Stomach (tissue), 19 donors: Measurements from ENCODE around the gene ZBTB45. TPM values are rescaled to one million over a fixed set of nuclear protein-coding genes. Genes with fewer than 3 reads are reported as not detected.

Source experiments
- DNase-seq, 2 donors: peaks; one replicate each; pipeline versions ENCODE4 v3.0.0 to v3.0.0-alpha.2; 2013 to 2019
- H3K27ac ChIP-seq, 5 donors: fragments of 200-600 bp in 4 of 5; sonication (generic) in 4 of 5; one replicate each; pipeline ENCODE4 v1.5.1; 2013 to 2019; ENCODE audit warnings: mild to moderate bottlenecking in 1 of 5, moderate library complexity in 1 of 5
- H3K27me3 ChIP-seq, 3 donors: fragments of 200-600 bp; sonication (generic); one replicate each; pipeline ENCODE4 v1.5.1; 2017 to 2019; ENCODE audit warnings: mixed run types in 1 of 3
- H3K36me3 ChIP-seq, 4 donors: fragments of 200-600 bp; sonication (generic); 1 replicate in 3 of 4; 2 replicates in 1 of 4; pipeline ENCODE4 v1.5.1; 2016 to 2019
- H3K4me1 ChIP-seq, 4 donors: fragments of 200-600 bp; sonication (generic); one replicate each; pipeline ENCODE4 v1.5.1; 2016 to 2019
- H3K4me3 ChIP-seq, 4 donors: fragments of 200-600 bp; sonication (generic) in 3 of 4; one replicate each; pipeline ENCODE4 v1.5.1; 2016 to 2019; ENCODE audit warnings: mild to moderate bottlenecking in 1 of 4
- H3K9me3 ChIP-seq, 4 donors: fragments of 200-600 bp; sonication (generic); one replicate each; pipeline ENCODE4 v1.5.1; 2016 to 2019
- CTCF ChIP-seq, 7 experiments: fragments of 450-650 bp in 4 of 7; fragments of 200-600 bp in 3 of 7; sonication (generic) in 3 of 7; IDR thresholded peaks; one replicate each; pipeline ENCODE4 v1.5.1; 2016 to 2019; ENCODE audit warnings: antibody characterized with exemption in 7 of 7, control low read depth in 2 of 7, mild to moderate bottlenecking in 1 of 7
- EP300 ChIP-seq: sonication (generic); formaldehyde crosslinking; IDR thresholded peaks from one replicate; pipeline ENCODE4 v1.6.1; 2017; ENCODE audit warnings: antibody characterized with exemption
- POLR2A ChIP-seq, 4 donors: fragments of 450-650 bp; IDR thresholded peaks; one replicate each; pipeline ENCODE4 v1.6.1; 2016; ENCODE audit warnings: antibody characterized with exemption in 4 of 4, control low read depth in 2 of 4, mild to moderate bottlenecking in 1 of 4, moderate library complexity in 1 of 4
- POLR2AphosphoS5 ChIP-seq, 3 donors: sonication (generic); formaldehyde crosslinking; IDR thresholded peaks; one replicate each; pipeline ENCODE4 v1.6.1; 2016; ENCODE audit warnings: antibody characterized with exemption in 3 of 3
- WGBS, 5 donors: extraction: QIAGEN DNeasy Blood & Tissue Kit in 3 of 5; methylation state at CpG; one replicate each; pipeline versions ENCODE4 v1.1.5 to v1.1.7; 2013 to 2018; 5-methylcytosine and 5-hydroxymethylcytosine counted together
- intact Hi-C: fragments of 100-400 bp; cut with DNase I; formaldehyde crosslinking; loops from one replicate; pipeline ENCODE4 v1.15.1; 2023; ENCODE audit warnings: low total_unique reads
- long read RNA-seq, 10 donors: transcript quantifications; one replicate each; lab custom pipeline, GENCODE V29; 2026
- polyA plus RNA-seq, 3 donors: library from polyadenylated mRNA; stranded (reverse); fragments of 200-250 nt; gene quantifications; one replicate each; pipeline ENCODE4 v1.2.3, GENCODE V29; 2013
- total RNA-seq, 5 donors: library from RNA; depleted of rRNA; stranded (reverse); fragments of >200 nt; gene quantifications; one replicate each; pipeline versions ENCODE4 v1.1.0 to v1.2.3, GENCODE V29; 2014 to 2016
- donor health status: healthy with polysubstance abuse.
- donor health status: Bipolar disorder and iron deficiency.
- donor health status: healthy.

ZBTB45 gene
- total RNA-seq (10 to 100 TPM in 3 of 5 donors, 1 to 10 TPM in 1, not detected in 1; 2.4 to 49.0 (median 20.1) TPM), polyA plus RNA-seq (1 to 10 TPM; 5.6 to 8.2 (median 6.6) TPM)
- long read RNA-seq, donor 1, partial matches to known transcripts = 7 of 10 reads
- long read RNA-seq, donor 1, other reads (novel, unspliced or antisense) = 0 of 10 reads
- long read RNA-seq, donor 2, partial matches to known transcripts = 7 of 8 reads
- long read RNA-seq, donor 2, other reads (novel, unspliced or antisense) = 0 of 8 reads
- long read RNA-seq, donor 3, partial matches to known transcripts = 0 of 2 reads
- long read RNA-seq, donor 3, other reads (novel, unspliced or antisense) = 0 of 2 reads
- long read RNA-seq, donor 4 = 0 reads
- long read RNA-seq, donor 5 = 0 reads
- long read RNA-seq, donor 6, transcript ZBTB45-202 (3 exons, 2,541 nt) = major isoform, 8 of 408 reads
- long read RNA-seq, donor 6, partial matches to known transcripts = 357 of 408 reads
- long read RNA-seq, donor 6, other reads (novel, unspliced or antisense) = 42 of 408 reads
- long read RNA-seq, donor 7, partial matches to known transcripts = 0 of 3 reads
- long read RNA-seq, donor 7, other reads (novel, unspliced or antisense) = 0 of 3 reads
- long read RNA-seq, donor 8, partial matches to known transcripts = 0 of 1 reads
- long read RNA-seq, donor 8, other reads (novel, unspliced or antisense) = 0 of 1 reads
- long read RNA-seq, donor 9 = 0 reads
- long read RNA-seq, donor 10, partial matches to known transcripts = 0 of 1 reads
- long read RNA-seq, donor 10, other reads (novel, unspliced or antisense) = 0 of 1 reads

- TF ChIP-seq EP300 (no peak), CTCF (IDR thresholded peaks at IDR 0.05) (peak in 5 of 7 experiments; percentile 35 to 93 (median 65)), POLR2AphosphoS5 (IDR thresholded peaks at IDR 0.05) (peak in 2 of 3 donors; percentile 74 to 91), POLR2A (IDR thresholded peaks at IDR 0.05) (peak in 1 of 4 donors; percentile 9)
- Histone ChIP-seq H3K9me3 (no peaks in the 10 kb centered on the region), H3K4me1 (peaks cover 23 to 59% (median 53%) of the 10 kb centered on the region in 4 donors), H3K27ac (peak within 1 kb of the TSS; percentile 96 to 100 (median 98)), H3K27me3 (no peaks in the 10 kb centered on the region), H3K36me3 (peaks cover 16 to 25% (median 22%) of the 10 kb centered on the region in 4 donors), H3K4me3 (peak within 1 kb of the TSS; percentile 80 to 94 (median 86))
- peak; percentile 93 to 98 for DNase-seq
- intact Hi-C loops = no loop called here
- 0 to 1% (median 0%) methylated on average over 76 to 87 of the region's 87 CpGs for WGBS, 5 donors
Measured at GRCh38 chr19:58519355-58520256, at the start of gene ZBTB45. ZBTB45 (minus strand) TSS chr19:58519810; CDS start chr19:58517673, 2,137 bp downstream.

- no peaks in the 10 kb centered on the region for H3K9me3 ChIP-seq
- peaks cover 5 to 56% (median 44%) of the 10 kb centered on the region in 4 donors for H3K36me3 ChIP-seq
- H3K27ac ChIP-seq = no peak overlapping the region
- H3K4me3 ChIP-seq = no peak overlapping the region
- DNase-seq = no peak
- peaks cover 9 to 25% (median 16%) of the 10 kb centered on the region in 4 donors for H3K4me1 ChIP-seq
- H3K27me3 ChIP-seq = peaks cover 0 to 1% (median 0%) of the 10 kb centered on the region in 3 donors
- intact Hi-C loops = no loop called here
- WGBS, 5 donors = 85 to 97% (median 95%) methylated on average over 4 of the region's 4 CpGs
- no peak for TF ChIP-seq POLR2AphosphoS5 (IDR thresholded peaks at IDR 0.05)
- no peak for TF ChIP-seq EP300
- no peak for TF ChIP-seq POLR2A (IDR thresholded peaks at IDR 0.05)
- TF ChIP-seq CTCF (IDR thresholded peaks at IDR 0.05) = no peak
Measured at GRCh38 chr19:58568453-58569130, 49.0 kb upstream of the ZBTB45 start.

GRCh38 chr19:58566989-58567388 is 47.4 kb upstream of the ZBTB45 start:
- intact Hi-C loops = no loop called here
- Histone ChIP-seq H3K4me1 (peaks cover 19 to 33% (median 26%) of the 10 kb centered on the region in 4 donors), H3K27ac (no peak overlapping the region), H3K27me3 (peaks cover 0 to 17% (median 8%) of the 10 kb centered on the region in 3 donors), H3K9me3 (no peaks in the 10 kb centered on the region), H3K36me3 (peaks cover 5 to 56% (median 44%) of the 10 kb centered on the region in 4 donors), H3K4me3 (no peak overlapping the region)
- WGBS, 5 donors = 94 to 99% (median 97%) methylated on average over 5 of the region's 5 CpGs
- no peak for DNase-seq
- TF ChIP-seq POLR2A (IDR thresholded peaks at IDR 0.05) (no peak), CTCF (IDR thresholded peaks at IDR 0.05) (no peak), EP300 (no peak), POLR2AphosphoS5 (IDR thresholded peaks at IDR 0.05) (no peak)
